Cardiac fibroblast (primary cell): ENCODE results near the gene GPR183.

Experiments used
- DNase-seq, 2 donors: peaks; one replicate each; pipeline versions ENCODE4 v3.0.0 to v3.0.0-alpha.2; 2010; ENCODE audit warnings: low read depth in 2 of 2
- H3K4me3 ChIP-seq, 2 donors: replicated peaks in 1 of 2; 1 replicate in 1 of 2; 2 replicates in 1 of 2; pipeline ENCODE4 v1.5.1; 2011; ENCODE audit warnings: low read depth in 2 of 2, low read length in 2 of 2, mild to moderate bottlenecking in 2 of 2, moderate library complexity in 1 of 2
- TF ChIP-seq, protein P1 (sequence below): IDR thresholded peaks from one replicate; pipeline ENCODE4 v1.5.1; 2011; ENCODE audit warnings: low read depth, mild to moderate bottlenecking, low read length, inconsistent platforms

The GPR183 gene

DNA sequence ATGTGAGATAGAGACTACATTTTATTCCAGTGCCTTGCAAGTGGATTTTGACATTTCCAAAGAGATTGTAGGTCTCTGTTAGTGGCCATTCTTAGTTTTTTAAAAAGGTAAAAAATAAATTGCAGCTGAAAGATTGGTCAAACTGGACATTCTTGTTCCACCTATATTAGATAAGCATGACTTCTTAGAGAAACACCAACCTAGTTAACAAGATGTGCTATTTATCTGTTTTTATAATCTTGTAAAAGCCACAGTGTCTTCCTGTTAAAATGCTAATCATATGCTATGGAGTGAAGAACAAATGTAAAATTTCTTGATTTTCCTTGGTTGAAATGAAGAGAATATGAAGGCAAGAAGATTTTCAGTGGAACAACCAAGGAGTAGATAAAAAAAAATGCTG is 33.4 kb upstream of the GPR183 start:
- H3K4me3 ChIP-seq = no peak overlapping the region
- TF ChIP-seq, protein P1, sequence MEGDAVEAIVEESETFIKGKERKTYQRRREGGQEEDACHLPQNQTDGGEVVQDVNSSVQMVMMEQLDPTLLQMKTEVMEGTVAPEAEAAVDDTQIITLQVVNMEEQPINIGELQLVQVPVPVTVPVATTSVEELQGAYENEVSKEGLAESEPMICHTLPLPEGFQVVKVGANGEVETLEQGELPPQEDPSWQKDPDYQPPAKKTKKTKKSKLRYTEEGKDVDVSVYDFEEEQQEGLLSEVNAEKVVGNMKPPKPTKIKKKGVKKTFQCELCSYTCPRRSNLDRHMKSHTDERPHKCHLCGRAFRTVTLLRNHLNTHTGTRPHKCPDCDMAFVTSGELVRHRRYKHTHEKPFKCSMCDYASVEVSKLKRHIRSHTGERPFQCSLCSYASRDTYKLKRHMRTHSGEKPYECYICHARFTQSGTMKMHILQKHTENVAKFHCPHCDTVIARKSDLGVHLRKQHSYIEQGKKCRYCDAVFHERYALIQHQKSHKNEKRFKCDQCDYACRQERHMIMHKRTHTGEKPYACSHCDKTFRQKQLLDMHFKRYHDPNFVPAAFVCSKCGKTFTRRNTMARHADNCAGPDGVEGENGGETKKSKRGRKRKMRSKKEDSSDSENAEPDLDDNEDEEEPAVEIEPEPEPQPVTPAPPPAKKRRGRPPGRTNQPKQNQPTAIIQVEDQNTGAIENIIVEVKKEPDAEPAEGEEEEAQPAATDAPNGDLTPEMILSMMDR = no peak

DNA sequence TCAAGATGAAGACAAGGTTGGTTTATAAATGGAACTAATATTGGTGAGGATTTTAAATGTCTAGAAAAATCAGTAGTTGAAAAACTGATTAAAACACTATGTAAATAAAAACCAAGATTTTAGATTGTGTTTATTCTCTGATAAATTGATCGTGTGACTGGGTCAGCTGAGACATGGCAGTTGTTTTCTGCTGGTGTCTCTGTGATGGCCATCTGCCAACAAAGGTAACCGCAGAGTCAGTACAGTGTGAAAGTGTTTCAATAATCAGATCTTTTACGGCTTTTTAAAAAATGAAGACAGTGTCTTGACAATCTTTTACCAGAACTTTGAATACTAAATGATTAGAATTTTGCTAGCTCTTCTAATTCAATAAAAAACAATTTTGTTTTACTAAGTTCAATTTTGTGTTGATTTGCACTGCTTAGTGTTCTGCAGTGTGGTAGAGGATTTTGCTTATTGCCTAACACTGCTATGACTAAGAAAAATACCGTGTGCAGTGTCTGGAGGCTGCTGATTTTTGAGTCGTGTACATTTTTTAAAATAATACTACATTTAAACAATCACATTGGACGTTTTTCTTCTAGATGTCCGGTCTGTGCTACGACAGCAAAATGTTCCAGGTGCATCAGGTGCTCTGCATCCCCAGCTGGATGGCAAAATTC is 32.7 kb upstream of the GPR183 start:
- H3K4me3 ChIP-seq = no peak overlapping the region
- TF ChIP-seq, protein P1 = no peak
- peak; percentile 54 to 64 for DNase-seq

More for the DNA sequence above, 33.4 kb upstream of the GPR183 start:
- no peak for DNase-seq

DNA sequence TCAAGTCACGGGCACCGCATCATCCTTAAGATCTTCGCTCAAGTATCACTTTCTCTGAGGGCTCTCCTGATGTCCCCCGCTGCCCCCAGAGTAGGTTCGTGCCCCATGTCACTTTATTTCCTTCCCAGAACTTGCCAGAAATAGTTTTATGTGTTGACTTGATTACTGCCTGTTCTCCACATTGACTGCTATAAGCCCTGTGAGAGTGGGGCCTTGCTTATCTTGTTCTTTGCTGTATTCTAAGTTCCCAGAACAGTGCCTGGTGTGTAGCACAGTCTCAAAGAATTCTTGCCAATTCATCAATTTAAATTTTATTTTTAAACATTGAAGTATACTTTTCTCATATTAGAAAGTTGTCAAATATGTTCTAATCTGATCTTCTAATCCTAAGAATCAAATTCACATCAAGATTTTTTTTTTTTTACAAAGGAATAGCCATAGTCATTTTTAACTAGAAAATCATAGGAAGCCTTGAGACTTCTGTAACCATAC is 32.1 kb upstream of the GPR183 start:
- no peak for DNase-seq
- TF ChIP-seq, protein P1 = no peak
- H3K4me3 ChIP-seq = no peak overlapping the region

DNA sequence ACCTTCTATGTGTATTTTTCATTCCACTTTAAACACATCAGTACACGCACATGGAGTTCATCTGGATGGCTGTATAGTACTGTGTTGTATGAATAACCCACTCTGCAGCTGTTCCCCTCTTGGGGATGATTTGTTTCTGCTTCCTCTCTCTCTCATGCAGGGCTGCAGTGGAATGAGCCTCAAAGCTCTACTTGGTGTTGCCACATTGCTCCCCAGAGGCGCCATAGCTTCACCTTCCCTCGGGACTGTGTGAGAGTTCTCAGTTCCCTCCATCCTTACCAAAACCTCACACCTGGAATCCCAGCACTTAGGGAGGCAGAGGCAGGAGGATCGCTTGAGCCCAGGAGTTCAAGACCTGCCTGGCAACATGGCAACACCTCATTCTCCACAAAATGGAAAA is 28.4 kb upstream of the GPR183 start:
- peak in 1 of 2 donors; percentile 33 for DNase-seq
- no peak overlapping the region for H3K4me3 ChIP-seq
- TF ChIP-seq, protein P1 = no peak

DNA sequence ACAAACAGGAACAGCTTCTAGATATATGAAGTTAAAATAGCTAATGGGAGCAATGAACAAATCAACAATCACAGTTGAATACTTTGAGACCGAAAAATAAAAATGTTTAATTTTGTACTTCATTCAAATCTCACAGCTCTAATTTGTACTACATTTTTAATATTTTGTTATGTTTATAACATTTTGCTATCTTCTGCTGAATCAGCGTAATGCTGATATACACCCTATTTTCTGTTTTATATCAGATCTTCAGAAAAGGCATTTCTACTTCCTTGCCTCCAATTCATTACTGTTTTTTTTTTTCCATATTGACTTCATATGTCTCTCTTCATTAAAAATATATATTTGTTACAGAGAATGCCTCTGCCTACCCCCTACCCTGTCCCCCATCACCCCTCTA is 27.9 kb upstream of the GPR183 start:
- DNase-seq = no peak
- H3K4me3 ChIP-seq = no peak overlapping the region
- TF ChIP-seq, protein P1 = no peak

DNA sequence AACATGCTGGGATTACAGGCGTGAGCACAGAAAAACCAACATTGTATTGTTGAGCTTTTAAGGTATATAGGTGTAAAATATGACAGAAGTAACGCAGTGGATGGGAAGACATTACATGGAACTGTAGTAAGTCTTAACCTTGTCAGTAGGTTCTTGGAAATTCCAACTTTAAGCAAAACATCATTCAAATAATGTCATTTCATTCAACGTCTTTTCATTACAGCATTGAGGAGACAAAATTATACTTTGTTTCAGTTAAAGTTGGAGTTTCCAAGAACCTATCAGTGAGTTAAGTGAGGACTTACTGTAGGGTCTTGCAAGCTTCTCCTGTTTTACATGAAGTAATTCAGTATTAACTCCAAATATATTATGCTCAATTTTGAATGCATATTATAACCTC is 27.0 kb upstream of the GPR183 start:
- H3K4me3 ChIP-seq = no peak overlapping the region
- DNase-seq = no peak
- TF ChIP-seq, protein P1 = no peak

DNA sequence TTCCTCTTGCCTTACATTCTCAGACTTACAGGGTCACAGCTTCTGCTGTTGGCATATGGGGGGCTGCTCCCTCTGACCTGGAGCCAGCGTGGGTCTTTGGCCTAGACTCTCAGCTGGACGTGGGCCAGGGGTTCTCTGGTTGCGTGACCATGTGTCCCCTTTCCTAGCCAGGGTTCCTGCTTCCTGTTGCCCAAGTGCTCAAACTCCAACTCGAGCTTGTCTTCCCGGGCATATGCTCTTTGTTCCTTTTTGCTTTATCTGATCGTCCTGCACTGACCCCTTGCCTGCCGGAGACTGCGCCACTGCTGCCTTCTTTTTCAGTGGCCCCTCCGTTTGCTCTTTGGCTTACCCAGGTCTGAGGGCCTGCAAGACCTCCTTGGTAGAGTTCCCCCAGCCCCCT is 25.3 kb upstream of the GPR183 start:
- TF ChIP-seq, protein P1 = no peak
- DNase-seq = no peak
- H3K4me3 ChIP-seq = no peak overlapping the region
